PC-3 (cell line): ENCODE measurements around the gene PLXNC1. TPM values are rescaled to one million over a fixed set of nuclear protein-coding genes. Genes with fewer than 3 reads are reported as not detected.

Experiments
- ATAC-seq: fragments of 200-7000 bp; cut with Tn5 transposase; 2 replicates; pipeline ENCODE4 v1.9.1; 2020; ENCODE audit warnings: mild to moderate bottlenecking, moderate library complexity
- BruUV-seq: library from RNA; stranded (reverse); fragments of 400-500 nt; replicated peaks from 2 replicates; lab custom pipeline; 2021; lab: Mats Ljungman, UMichigan
- CTCF ChIA-PET: fragments of 300-600 bp; sonication (Branson Sonifier 250); formaldehyde crosslinking; loops from one replicate; lab custom pipeline; 2022; ENCODE audit warnings: antibody characterized with exemption; lab: Charles Lee
- POLR2A ChIA-PET: fragments of 300-600 bp; sonication (Branson Sonifier 250); formaldehyde crosslinking; loops from one replicate; lab custom pipeline; 2022; ENCODE audit warnings: antibody characterized with exemption; ENCODE audit not compliant: unreplicated experiment; lab: Charles Lee
- DNase-seq: peaks from one replicate; pipeline ENCODE4 v3.0.0-alpha.2; 2015
- H2AFZ ChIP-seq: fragments of 300-600 bp; sonication (generic); 2 replicates; pipeline ENCODE4 v1.6.0; 2016; ENCODE audit warnings: antibody characterized with exemption, low read length
- H3F3A ChIP-seq: fragments of 300-600 bp; sonication (generic); one replicate; pipeline ENCODE4 v1.6.0; 2017; ENCODE audit warnings: antibody characterized with exemption, low read length, control low read depth, mild to moderate bottlenecking; ENCODE audit not compliant: unreplicated experiment
- H3K27ac ChIP-seq: fragments of 300-600 bp; sonication (generic); 2 replicates; pipeline ENCODE4 v1.5.1; 2016; ENCODE audit warnings: mild to moderate bottlenecking, low read length
- H3K27me3 ChIP-seq: fragments of 300-600 bp; sonication (generic); 2 replicates; pipeline ENCODE4 v1.6.1; 2016; ENCODE audit warnings: low read length, mixed read lengths
- H3K36me3 ChIP-seq: fragments of 300-600 bp; sonication (generic); 2 replicates; pipeline ENCODE4 v1.6.1; 2016; ENCODE audit warnings: low read depth, mixed run types, low read length, mixed read lengths
- H3K4me1 ChIP-seq: fragments of 300-600 bp; sonication (generic); 2 replicates; pipeline ENCODE4 v1.5.1; 2016; ENCODE audit warnings: low read length; ENCODE audit not compliant: insufficient read depth
- H3K4me2 ChIP-seq: fragments of 300-600 bp; sonication (generic); 2 replicates; pipeline ENCODE4 v1.6.0; 2016; ENCODE audit warnings: low read length
- H3K4me3 ChIP-seq: fragments of 300-600 bp; sonication (generic); 2 replicates; pipeline ENCODE4 v1.5.1; 2016; ENCODE audit warnings: mild to moderate bottlenecking, low read length, mixed read lengths
- H3K79me2 ChIP-seq: fragments of 300-600 bp; sonication (generic); 2 replicates; pipeline ENCODE4 v1.6.1; 2017; ENCODE audit warnings: low read length, mixed read lengths
- H3K9ac ChIP-seq: fragments of 300-600 bp; sonication (generic); 2 replicates; pipeline ENCODE4 v1.6.0; 2016; ENCODE audit warnings: mild to moderate bottlenecking, low read length
- H3K9me2 ChIP-seq: fragments of 300-600 bp; sonication (generic); replicated peaks from 2 replicates; pipeline ENCODE4 v1.6.1; 2016; ENCODE audit warnings: mixed run types, low read length, mixed read lengths
- H3K9me3 ChIP-seq: fragments of 300-600 bp; sonication (generic); 2 replicates; pipeline ENCODE4 v1.6.1; 2016; ENCODE audit warnings: low read length, mixed read lengths
- H4K20me1 ChIP-seq: fragments of 300-600 bp; sonication (generic); 2 replicates; pipeline ENCODE4 v1.6.1; 2016; ENCODE audit warnings: low read length, mixed read lengths
- EZH2 ChIP-seq: fragments of 300-600 bp; sonication (generic); IDR thresholded peaks from one replicate; pipeline ENCODE4 v1.6.1; 2017; ENCODE audit warnings: antibody characterized with exemption, mild to moderate bottlenecking, low read length; ENCODE audit not compliant: unreplicated experiment
- EZH2phosphoT487 ChIP-seq: fragments of 300-600 bp; sonication (generic); IDR thresholded peaks from 2 replicates; pipeline ENCODE4 v1.6.1; 2018; ENCODE audit warnings: mild to moderate bottlenecking, antibody characterized with exemption, low read length, borderline replicate concordance
- intact Hi-C: fragments of 100-400 bp; cut with micrococcal nuclease; formaldehyde crosslinking; loops from 2 replicates; pipeline ENCODE4 v1.9.0; 2023
- total RNA-seq: library from RNA; depleted of rRNA; stranded (reverse); fragments of >200 nt; gene quantifications from 2 replicates; pipeline ENCODE4 v1.2.3, GENCODE V29; 2014
- TF ChIP-seq, protein P1 (sequence below): fragments of 300-600 bp; sonication (generic); conservative IDR thresholded peaks from 2 replicates; pipeline ENCODE4 v1.5.1; 2017; ENCODE audit warnings: antibody characterized with exemption, low read depth, mild to moderate bottlenecking, low read length

PLXNC1 gene
- total RNA-seq, 1 experiment from 2014 or later: 0.15 TPM

DNA sequence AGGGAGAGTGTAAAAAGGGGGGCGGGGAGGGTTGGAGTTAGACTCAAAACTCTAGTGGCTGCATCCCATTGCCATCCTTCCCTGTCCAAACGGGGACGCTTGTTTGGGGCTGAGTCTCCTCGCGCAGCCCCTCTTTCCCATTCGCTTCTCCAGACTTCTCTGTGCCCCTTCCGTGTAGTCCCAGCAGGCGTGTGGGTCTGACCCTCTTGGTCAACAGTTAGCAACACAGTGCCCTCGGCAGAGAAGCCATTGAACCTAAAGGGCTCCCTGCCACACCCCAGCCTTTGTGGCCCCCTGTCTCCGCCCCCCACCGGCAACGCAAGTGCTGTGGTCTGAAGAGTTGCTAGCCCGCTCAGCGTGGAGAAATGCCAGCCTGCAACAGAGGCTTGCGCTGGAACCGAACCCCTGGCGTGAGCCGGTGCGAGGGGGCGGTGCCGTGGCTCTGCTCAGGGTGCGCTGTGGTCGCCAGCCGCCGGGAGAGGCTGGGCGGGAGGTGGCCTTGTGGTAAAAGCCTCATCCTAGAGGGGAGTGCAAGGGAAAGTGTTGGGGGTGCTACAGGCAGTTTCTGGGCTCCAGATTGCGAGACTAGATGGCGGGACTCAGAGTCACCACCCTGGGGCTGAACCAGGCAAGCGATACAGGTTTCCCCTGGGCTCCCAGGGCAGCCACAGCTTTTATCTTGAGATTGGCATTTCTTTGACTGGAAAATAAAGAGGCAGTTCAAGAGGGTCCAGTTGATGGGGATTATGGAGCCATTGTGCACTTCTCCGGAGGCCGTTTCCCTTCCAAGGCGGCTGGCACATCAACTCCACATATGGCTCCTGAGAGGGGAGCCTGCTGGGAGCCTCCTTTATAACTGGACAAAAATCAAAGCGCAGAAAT, 2.1 kb downstream of the PLXNC1 start:
- Histone ChIP-seq H3K27ac (no peak overlapping the region), H3K9me3 (no peaks in the 10 kb centered on the region), H3K79me2 (no peaks in the 10 kb centered on the region), H3F3A (no peaks in the 10 kb centered on the region), H4K20me1 (no peaks in the 10 kb centered on the region), H3K27me3 (peaks cover 92% of the 10 kb centered on the region), H3K9me2 (no peaks in the 10 kb centered on the region), H3K4me1 (no peaks in the 10 kb centered on the region), H3K9ac (no peak overlapping the region), H3K4me2 (no peak overlapping the region), H3K36me3 (no peaks in the 10 kb centered on the region), H3K4me3 (no peak overlapping the region), H2AFZ (no peak overlapping the region)
- TF ChIP-seq EZH2phosphoT487: no peak
- TF ChIP-seq, protein P1, sequence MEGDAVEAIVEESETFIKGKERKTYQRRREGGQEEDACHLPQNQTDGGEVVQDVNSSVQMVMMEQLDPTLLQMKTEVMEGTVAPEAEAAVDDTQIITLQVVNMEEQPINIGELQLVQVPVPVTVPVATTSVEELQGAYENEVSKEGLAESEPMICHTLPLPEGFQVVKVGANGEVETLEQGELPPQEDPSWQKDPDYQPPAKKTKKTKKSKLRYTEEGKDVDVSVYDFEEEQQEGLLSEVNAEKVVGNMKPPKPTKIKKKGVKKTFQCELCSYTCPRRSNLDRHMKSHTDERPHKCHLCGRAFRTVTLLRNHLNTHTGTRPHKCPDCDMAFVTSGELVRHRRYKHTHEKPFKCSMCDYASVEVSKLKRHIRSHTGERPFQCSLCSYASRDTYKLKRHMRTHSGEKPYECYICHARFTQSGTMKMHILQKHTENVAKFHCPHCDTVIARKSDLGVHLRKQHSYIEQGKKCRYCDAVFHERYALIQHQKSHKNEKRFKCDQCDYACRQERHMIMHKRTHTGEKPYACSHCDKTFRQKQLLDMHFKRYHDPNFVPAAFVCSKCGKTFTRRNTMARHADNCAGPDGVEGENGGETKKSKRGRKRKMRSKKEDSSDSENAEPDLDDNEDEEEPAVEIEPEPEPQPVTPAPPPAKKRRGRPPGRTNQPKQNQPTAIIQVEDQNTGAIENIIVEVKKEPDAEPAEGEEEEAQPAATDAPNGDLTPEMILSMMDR: no peak
- TF ChIP-seq EZH2: no peak
- intact Hi-C loops: no loop called here
- BruUV-seq: no TSS peak
- DNase-seq (no peak), ATAC-seq (no peak)
- POLR2A ChIA-PET: no interaction called here
- CTCF ChIA-PET: interaction anchor here (0.6 kb wide), 1 partner anchor 357 kb away, joined by 3 read pairs; no protein-coding TSS in a partner anchor

DNA sequence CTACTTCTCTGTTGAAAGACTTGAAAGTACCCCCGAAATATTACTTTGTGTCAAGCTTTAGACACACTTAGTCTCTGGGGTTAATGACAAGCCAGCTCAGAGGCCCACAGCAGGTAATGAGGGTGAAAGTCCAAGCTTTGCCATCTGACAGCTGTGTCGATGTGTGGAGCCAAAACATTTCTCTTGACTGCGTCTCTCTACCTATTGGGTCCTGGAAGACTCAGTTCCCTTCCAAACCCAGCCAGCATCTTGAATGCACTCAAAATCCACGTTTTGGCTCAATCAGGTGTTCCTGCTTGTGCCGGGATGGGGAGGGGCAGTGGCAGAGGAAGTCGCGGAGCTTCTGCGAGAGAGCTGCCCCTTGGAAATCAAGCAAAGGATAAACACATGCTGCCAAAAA, 3.2 kb downstream of the PLXNC1 start:
- no peak for DNase-seq
- POLR2A ChIA-PET: interaction anchor here (0.6 to 0.7 kb wide), 3 partner anchors 55 to 860 kb away, joined by 4 to 16 read pairs (median 6); no protein-coding TSS in a partner anchor
- no peak for ATAC-seq
- Histone ChIP-seq H3F3A (no peaks in the 10 kb centered on the region), H3K4me1 (no peaks in the 10 kb centered on the region), H4K20me1 (no peaks in the 10 kb centered on the region), H3K4me3 (no peak overlapping the region), H3K9ac (no peak overlapping the region), H3K9me3 (no peaks in the 10 kb centered on the region), H3K27me3 (peaks cover 94% of the 10 kb centered on the region), H2AFZ (no peak overlapping the region), H3K36me3 (no peaks in the 10 kb centered on the region), H3K27ac (no peak overlapping the region), H3K4me2 (no peak overlapping the region), H3K79me2 (no peaks in the 10 kb centered on the region), H3K9me2 (no peaks in the 10 kb centered on the region)
- CTCF ChIA-PET: no interaction called here
- intact Hi-C loops: no loop called here
- TF ChIP-seq EZH2 (no peak), EZH2phosphoT487 (no peak)
- TF ChIP-seq, protein P1: no peak
- no TSS peak for BruUV-seq
